Activated naive CD8-positive, alpha-beta T cell treated with anti-CD3 and anti-CD28 coated beads, Interleukin-2, amount 10 ng/mL, durations not matched to agents 7 days and 5 days (primary cell): ENCODE measurements around the gene APBB3. TPM values are rescaled to one million over a fixed set of nuclear protein-coding genes. Genes with fewer than 3 reads are reported as not detected.
A peak's percentile ranks its signal among the peaks of the same experiment; 100 is the strongest.
"Not testable (repeated sequence)": the region's sequence is repeated elsewhere in the genome, so short reads cannot be mapped to it uniquely, and the experiment has no call there.

Source experiments
- ATAC-seq: fragments of 150-1000 bp; cut with Tn5 transposase; one replicate; pipeline ENCODE4 v1.10.0; 2021; ENCODE audit warnings: low read depth, moderate library complexity
- POLR2A ChIA-PET: fragments of 350-600 bp; sonication (Branson Sonifier 250); formaldehyde crosslinking; loops from one replicate; lab custom pipeline; 2021; ENCODE audit warnings: antibody characterized with exemption; lab: Charles Lee
- DNase-seq: peaks from one replicate; pipeline ENCODE4 v3.0.0; 2021
- H3K27ac Mint-ChIP-seq: one replicate; pipeline ENCODE4 v1.8.0; 2022; ENCODE audit warnings: mild to moderate bottlenecking, mixed read lengths
- H3K27me3 Mint-ChIP-seq: one replicate; pipeline ENCODE4 v1.8.0; 2022; ENCODE audit warnings: mild to moderate bottlenecking, moderate library complexity, mixed read lengths
- H3K36me3 Mint-ChIP-seq: one replicate; pipeline ENCODE4 v1.8.0; 2021; ENCODE audit warnings: mild to moderate bottlenecking, mixed read lengths
- H3K4me1 Mint-ChIP-seq: one replicate; pipeline ENCODE4 v1.8.0; 2021; ENCODE audit warnings: mixed read lengths
- H3K4me3 Mint-ChIP-seq: one replicate; pipeline ENCODE4 v1.8.0; 2022; ENCODE audit warnings: mild to moderate bottlenecking, moderate library complexity, mixed read lengths
- H3K9me3 Mint-ChIP-seq: one replicate; pipeline ENCODE4 v1.8.0; 2021; ENCODE audit warnings: mixed read lengths
- total RNA-seq, 2 experiments: library from RNA; stranded (reverse); gene quantifications; one replicate each; pipeline ENCODE4 v1.2.3, GENCODE V29; 2021

The APBB3 gene, protein sequence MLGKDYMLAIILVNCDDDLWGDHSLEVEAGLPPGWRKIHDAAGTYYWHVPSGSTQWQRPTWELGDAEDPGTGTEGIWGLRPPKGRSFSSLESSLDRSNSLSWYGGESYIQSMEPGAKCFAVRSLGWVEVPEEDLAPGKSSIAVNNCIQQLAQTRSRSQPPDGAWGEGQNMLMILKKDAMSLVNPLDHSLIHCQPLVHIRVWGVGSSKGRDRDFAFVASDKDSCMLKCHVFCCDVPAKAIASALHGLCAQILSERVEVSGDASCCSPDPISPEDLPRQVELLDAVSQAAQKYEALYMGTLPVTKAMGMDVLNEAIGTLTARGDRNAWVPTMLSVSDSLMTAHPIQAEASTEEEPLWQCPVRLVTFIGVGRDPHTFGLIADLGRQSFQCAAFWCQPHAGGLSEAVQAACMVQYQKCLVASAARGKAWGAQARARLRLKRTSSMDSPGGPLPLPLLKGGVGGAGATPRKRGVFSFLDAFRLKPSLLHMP
- total RNA-seq: 10 to 100 TPM; 41.3 to 47.7 TPM

DNA sequence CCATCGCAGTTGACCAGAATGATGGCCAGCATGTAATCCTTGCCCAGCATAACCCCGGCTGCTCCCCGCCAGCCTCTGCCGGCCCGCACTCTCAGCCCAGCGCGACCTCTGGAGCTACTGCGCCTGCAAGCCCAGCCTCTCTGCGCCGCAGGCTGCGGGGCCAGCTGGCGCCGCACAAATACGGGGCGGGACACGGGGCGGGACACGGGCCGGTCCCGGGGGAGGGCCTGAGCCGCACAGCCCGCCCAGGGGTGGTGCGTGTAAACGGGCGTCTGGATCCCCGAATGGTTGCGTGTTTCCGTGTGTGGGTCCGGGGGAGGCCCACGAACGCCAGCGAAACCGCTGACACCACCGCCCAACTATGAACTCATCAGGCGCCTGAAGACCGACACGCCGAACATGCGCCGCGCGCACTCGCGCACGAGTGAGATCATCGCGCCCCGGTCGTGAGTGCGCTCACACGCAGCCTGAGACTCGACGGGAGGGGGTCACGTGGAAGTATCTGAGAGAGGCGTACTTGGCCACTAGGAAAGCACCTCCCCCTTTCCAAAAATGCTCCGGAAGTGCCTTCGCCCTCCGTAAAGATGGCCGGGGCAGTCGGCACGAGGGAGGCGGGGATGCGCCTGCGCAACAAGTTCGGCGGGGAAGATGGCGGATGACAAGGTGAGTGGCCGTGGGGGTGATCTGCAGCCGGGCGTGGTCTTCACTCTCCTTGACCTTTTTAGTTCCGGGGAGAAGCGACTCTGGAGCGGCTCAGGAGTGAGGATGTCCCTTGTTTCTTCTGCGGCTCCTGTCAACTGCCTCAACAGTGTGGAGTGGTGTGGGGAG lies at the start of gene APBB3, which contains the start of gene SLC35A4:
Gene APBB3 (minus strand): TSS at position 403 of the 828 bp plus-strand sequence. CDS start 353 bp downstream, at position 50.
Gene SLC35A4 (plus strand): TSS at position 633 of the 828 bp plus-strand sequence. CDS start 2,342 bp downstream, outside the sequence.
- H3K36me3 Mint-ChIP-seq: peaks cover 22% of the 10 kb centered on the region
- H3K4me1 Mint-ChIP-seq: peaks cover 39% of the 10 kb centered on the region
- DNase-seq (peak; percentile 93), ATAC-seq (peak; percentile 93)
- peak within 1 kb of the TSS; percentile 89 for H3K4me3 Mint-ChIP-seq
- no peaks in the 10 kb centered on the region for H3K9me3 Mint-ChIP-seq
- H3K27ac Mint-ChIP-seq: peak within 1 kb of the TSS; percentile 98
- H3K27me3 Mint-ChIP-seq: no peaks in the 10 kb centered on the region
- POLR2A ChIA-PET: interaction anchor here (0.9 to 2.7 kb wide), 7 partner anchors 13 to 163 kb away, joined by 3 to 23 read pairs (median 4); partner anchors contain the start of genes ANKHD1, EIF4EBP3, HARS1 and HARS2

DNA sequence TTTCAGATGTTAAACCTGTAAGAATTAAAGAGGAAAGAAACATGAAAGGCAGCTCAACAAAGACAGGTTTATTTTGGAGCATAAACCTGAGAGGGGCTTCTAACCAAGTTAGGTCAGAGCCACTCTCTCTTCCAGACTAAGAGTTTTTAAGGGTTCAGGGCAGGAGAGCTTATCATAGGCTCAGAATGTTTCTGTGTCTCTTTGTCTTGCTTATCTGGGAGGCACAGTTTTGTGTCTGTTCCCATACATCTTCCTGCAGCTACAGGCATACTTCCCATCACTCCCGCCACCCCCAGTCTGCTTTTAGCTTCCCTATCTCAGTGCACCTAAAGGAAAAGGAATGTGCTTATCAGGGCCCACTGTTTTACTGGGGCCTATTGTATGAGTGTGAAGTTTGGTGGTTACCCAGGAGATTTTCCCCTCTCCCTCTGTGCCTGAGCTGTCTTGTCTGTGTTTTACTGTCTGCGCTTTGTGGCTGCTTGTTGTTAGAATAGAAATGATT lies 46.7 kb upstream of the APBB3 start:
- no peak overlapping the region for H3K4me3 Mint-ChIP-seq
- no peaks in the 10 kb centered on the region for H3K36me3 Mint-ChIP-seq
- peaks cover 23% of the 10 kb centered on the region for H3K27me3 Mint-ChIP-seq
- POLR2A ChIA-PET: no interaction called here
- ATAC-seq (no peak), DNase-seq (no peak)
- H3K27ac Mint-ChIP-seq: no peak overlapping the region
- peaks cover 16% of the 10 kb centered on the region for H3K4me1 Mint-ChIP-seq
- H3K9me3 Mint-ChIP-seq: peaks cover 2% of the 10 kb centered on the region

DNA sequence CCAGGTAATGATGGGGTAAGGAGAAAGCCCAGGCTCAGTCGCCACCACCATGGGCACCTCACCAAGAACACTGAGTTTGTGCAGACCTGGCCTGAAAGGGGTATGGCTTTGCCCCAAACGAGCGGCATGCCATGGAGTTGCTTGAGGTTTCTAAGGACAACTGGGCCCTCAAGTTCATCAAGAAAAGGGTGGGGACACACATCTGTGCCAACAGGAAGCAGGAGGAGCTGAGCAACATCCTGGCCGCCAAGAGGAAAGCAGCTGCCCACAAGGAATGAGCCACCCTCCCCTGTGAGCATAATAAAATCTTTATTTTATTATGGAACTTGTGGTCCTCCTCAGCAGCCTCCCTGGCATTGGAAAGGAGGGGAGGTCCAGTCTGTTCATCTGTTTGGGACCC lies 44.7 kb upstream of the APBB3 start:
- no peak for ATAC-seq

DNA sequence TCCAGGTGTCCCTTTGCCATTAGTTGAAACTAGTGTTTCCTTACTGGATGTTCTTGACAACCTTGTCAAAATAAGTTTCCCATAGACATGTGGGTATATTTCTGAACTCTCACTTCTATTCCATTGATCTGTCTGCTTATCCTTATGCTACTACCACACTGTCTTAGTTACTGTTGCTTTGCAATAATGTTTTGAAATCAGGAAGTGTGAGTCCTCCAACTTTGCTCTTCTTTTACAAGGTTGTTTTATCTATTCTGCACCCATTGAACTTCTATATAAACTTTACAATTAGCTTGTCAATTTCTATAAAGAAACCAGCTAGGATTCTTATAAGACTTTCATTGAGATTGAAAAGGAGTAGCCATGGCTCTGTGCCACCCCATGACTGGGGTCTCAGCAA lies 44.3 kb upstream of the APBB3 start:
- DNase-seq (no peak), ATAC-seq (no peak)
- Mint-ChIP-seq H3K4me3 (no peak overlapping the region), H3K9me3 (peaks cover 2% of the 10 kb centered on the region), H3K36me3 (no peaks in the 10 kb centered on the region), H3K27ac (no peak overlapping the region), H3K4me1 (peaks cover 16% of the 10 kb centered on the region), H3K27me3 (peaks cover 29% of the 10 kb centered on the region)
- POLR2A ChIA-PET: no interaction called here

More for the DNA sequence above, 44.7 kb upstream of the APBB3 start:
- H3K27ac Mint-ChIP-seq: no peak overlapping the region
- H3K4me3 Mint-ChIP-seq: no peak overlapping the region
- POLR2A ChIA-PET: no interaction called here
- H3K4me1 Mint-ChIP-seq: peaks cover 16% of the 10 kb centered on the region
- peaks cover 29% of the 10 kb centered on the region for H3K27me3 Mint-ChIP-seq
- no peaks in the 10 kb centered on the region for H3K36me3 Mint-ChIP-seq
- DNase-seq: no peak
- peaks cover 2% of the 10 kb centered on the region for H3K9me3 Mint-ChIP-seq

DNA sequence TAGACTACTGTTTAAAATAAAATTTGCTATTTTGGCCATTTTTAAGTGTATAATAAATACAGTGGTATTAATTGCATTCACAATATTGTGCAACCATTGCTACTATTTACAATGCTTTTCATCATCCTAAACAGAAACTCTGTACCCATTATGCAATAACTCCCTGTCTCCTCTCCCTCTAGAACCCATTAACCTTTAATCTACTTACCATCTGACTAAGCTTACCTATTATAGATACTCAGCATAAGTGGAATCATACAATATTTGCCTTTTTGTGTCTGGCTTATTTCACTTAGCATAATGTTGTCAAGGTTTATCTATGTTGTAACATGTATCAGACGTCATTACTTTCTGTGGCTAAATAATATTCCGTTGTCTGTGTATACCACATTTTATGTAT lies 42.6 kb upstream of the APBB3 start:
- peaks cover 12% of the 10 kb centered on the region for H3K4me1 Mint-ChIP-seq
- no peaks in the 10 kb centered on the region for H3K36me3 Mint-ChIP-seq
- H3K9me3 Mint-ChIP-seq: no peaks in the 10 kb centered on the region
- DNase-seq (no peak), ATAC-seq (no peak)
- H3K27ac Mint-ChIP-seq: no peak overlapping the region
- H3K4me3 Mint-ChIP-seq: no peak overlapping the region
- peaks cover 25% of the 10 kb centered on the region for H3K27me3 Mint-ChIP-seq
- POLR2A ChIA-PET: no interaction called here

DNA sequence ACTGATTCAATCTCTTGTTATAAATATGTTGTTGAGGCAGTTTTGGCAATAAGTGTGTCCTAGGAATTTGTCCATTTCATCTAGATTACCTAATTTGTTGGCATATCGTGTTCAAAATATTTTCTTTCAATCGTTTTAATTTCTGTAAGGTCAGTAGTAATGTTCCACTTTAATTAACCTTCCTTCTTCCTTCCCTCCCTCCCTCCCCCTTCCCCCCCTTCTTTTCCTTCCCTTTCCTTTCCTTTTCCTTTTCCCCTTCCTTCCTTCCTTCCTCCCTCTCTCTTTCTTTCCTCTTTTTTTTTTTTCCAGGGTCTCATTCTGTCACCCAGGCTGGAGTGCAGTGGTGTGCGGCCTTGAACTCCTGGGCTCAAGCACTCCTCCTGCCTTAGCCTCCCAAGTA lies 41.5 kb upstream of the APBB3 start:
- Mint-ChIP-seq H3K27ac (no peak overlapping the region), H3K9me3 (no peaks in the 10 kb centered on the region), H3K4me3 (no peak overlapping the region), H3K4me1 (peaks cover 4% of the 10 kb centered on the region), H3K27me3 (peaks cover 25% of the 10 kb centered on the region), H3K36me3 (no peaks in the 10 kb centered on the region)
- ATAC-seq (no peak), DNase-seq (no peak)
- POLR2A ChIA-PET: no interaction called here

DNA sequence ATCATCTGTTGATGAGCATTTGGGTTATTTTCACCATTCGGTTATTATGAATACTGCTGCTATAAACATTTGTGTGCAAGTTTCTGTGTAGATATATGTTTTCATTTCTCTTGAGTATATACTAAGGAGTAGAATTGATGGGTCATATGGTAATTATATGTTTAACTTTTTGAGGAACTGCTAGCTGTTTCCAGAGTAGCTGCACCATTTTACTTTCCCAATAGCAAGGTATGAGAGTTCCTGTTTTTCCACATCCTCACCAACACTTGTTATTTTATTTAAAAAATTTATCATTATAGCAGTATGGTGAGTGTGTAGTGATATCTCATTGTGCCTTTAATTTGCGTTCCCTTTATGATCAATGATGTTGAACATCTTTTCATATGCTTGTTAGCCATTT lies 39.3 kb upstream of the APBB3 start:
- H3K27ac Mint-ChIP-seq: no peak overlapping the region
- DNase-seq (no peak), ATAC-seq (no peak)
- H3K27me3 Mint-ChIP-seq: peaks cover 14% of the 10 kb centered on the region
- POLR2A ChIA-PET: no interaction called here
- H3K4me1 Mint-ChIP-seq: no peaks in the 10 kb centered on the region
- H3K36me3 Mint-ChIP-seq: no peaks in the 10 kb centered on the region
- H3K9me3 Mint-ChIP-seq: no peaks in the 10 kb centered on the region
- no peak overlapping the region for H3K4me3 Mint-ChIP-seq

DNA sequence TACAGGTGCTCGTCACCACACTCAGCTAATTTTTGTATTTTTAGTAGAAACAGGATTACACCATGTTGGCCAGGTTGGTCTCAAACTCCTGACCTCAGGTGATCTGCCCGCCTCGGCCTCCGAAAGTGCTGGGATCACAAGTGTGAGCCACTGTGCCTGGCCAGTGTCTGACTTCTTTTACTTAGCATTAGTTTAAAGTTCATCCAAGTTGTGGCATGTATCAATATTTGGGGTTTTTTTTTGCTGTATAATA lies 39.0 kb upstream of the APBB3 start:
- H3K27ac Mint-ChIP-seq, ATAC-seq, POLR2A ChIA-PET, H3K4me3 Mint-ChIP-seq, H3K9me3 Mint-ChIP-seq, DNase-seq, H3K4me1 Mint-ChIP-seq, H3K36me3 Mint-ChIP-seq: not testable (repeated sequence)
- H3K27me3 Mint-ChIP-seq: peaks cover 13% of the 10 kb centered on the region

DNA sequence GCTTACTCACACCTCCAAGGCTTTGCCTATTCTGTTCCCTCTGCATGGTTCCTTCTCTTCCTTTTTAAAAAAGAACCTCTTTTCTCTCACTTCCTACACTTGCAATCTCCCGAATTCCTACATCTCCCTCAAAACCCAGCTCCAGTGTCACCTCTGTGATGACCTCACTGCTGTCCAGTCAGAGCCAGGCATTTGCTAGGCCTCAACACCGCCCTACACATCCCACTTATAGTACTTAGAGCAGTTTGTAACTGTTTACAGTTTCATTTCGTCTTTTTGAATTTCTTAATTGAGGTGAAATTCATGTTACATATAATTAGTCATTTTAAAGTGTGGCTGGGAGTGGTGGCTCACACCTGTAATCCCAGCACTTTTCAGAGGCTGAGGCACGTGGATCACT lies 37.7 kb upstream of the APBB3 start:
- Mint-ChIP-seq H3K36me3 (no peaks in the 10 kb centered on the region), H3K27me3 (peaks cover 12% of the 10 kb centered on the region), H3K4me3 (no peak overlapping the region), H3K27ac (no peak overlapping the region), H3K9me3 (no peaks in the 10 kb centered on the region), H3K4me1 (no peaks in the 10 kb centered on the region)
- POLR2A ChIA-PET: no interaction called here
- ATAC-seq (no peak), DNase-seq (no peak)

DNA sequence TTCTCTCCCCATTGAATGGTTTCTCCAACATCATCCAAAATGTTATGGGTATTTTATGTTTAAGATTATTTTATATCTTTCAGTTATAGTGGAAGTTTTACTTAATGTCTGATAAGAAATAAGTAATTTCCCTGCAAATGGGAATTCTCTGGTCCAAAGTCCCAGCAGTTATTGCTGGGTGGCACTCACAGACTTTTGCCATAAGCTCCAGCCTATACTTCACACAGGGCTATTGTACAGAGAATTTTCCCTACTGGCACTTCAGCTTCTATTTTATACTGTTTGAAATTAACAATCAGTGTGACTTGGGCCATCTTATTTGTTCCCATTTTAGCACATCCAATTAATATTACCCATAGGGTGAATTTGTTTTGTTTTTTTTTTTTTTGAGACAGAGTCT lies 35.7 kb upstream of the APBB3 start:
- Mint-ChIP-seq H3K27me3 (peaks cover 10% of the 10 kb centered on the region), H3K36me3 (no peaks in the 10 kb centered on the region), H3K4me1 (no peaks in the 10 kb centered on the region), H3K4me3 (no peak overlapping the region), H3K9me3 (no peaks in the 10 kb centered on the region), H3K27ac (no peak overlapping the region)
- DNase-seq: no peak
- no peak for ATAC-seq
- POLR2A ChIA-PET: no interaction called here

DNA sequence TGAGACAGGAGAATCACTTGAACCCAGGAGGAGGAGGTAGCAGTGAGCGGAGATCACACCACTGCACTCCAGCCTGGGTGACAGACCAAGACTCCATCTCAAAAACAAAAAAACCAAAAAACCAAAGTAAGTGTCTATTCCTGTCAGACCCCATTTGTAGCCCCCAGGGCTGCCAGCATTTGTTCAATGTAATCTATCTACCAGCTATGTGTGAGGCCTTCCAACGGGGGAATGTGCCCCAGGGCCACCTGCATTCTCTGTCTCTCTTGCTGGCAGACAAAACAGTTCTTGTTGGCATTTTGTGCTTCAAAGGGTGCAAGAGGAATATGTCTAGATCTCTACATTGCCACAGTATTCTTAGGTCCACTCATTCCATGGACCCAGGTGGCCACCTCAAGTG lies 34.4 kb upstream of the APBB3 start:
- no peaks in the 10 kb centered on the region for H3K9me3 Mint-ChIP-seq
- H3K4me3 Mint-ChIP-seq: no peak overlapping the region
- H3K27ac Mint-ChIP-seq: no peak overlapping the region
- no peaks in the 10 kb centered on the region for H3K4me1 Mint-ChIP-seq
- no peak for DNase-seq
- POLR2A ChIA-PET: no interaction called here
- H3K36me3 Mint-ChIP-seq: no peaks in the 10 kb centered on the region
- peaks cover 5% of the 10 kb centered on the region for H3K27me3 Mint-ChIP-seq
- ATAC-seq: no peak

DNA sequence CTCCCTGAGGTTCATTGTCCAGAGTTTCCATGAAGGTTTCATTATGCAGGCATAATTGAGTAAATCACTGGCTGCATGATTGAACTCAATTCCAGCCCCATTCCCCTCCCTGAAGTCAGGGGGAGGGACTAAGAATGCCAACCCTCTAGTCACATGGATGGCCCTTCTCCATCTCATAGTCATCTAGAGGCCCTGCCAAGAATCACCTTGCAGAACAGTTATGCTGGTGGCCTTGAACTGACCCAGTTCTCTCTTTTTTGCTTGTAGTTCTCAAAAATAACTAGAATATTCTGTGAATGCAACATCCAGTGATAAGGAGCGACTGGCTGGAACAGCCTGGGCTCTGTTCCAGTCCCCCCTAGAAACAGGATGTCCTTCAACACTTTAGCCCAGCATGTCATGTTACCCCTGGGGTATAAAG lies 31.9 kb upstream of the APBB3 start:
- Mint-ChIP-seq H3K27ac (no peak overlapping the region), H3K27me3 (peaks cover 5% of the 10 kb centered on the region), H3K9me3 (no peaks in the 10 kb centered on the region), H3K4me3 (no peak overlapping the region), H3K4me1 (no peaks in the 10 kb centered on the region), H3K36me3 (no peaks in the 10 kb centered on the region)
- DNase-seq: no peak
- no peak for ATAC-seq
- POLR2A ChIA-PET: no interaction called here

DNA sequence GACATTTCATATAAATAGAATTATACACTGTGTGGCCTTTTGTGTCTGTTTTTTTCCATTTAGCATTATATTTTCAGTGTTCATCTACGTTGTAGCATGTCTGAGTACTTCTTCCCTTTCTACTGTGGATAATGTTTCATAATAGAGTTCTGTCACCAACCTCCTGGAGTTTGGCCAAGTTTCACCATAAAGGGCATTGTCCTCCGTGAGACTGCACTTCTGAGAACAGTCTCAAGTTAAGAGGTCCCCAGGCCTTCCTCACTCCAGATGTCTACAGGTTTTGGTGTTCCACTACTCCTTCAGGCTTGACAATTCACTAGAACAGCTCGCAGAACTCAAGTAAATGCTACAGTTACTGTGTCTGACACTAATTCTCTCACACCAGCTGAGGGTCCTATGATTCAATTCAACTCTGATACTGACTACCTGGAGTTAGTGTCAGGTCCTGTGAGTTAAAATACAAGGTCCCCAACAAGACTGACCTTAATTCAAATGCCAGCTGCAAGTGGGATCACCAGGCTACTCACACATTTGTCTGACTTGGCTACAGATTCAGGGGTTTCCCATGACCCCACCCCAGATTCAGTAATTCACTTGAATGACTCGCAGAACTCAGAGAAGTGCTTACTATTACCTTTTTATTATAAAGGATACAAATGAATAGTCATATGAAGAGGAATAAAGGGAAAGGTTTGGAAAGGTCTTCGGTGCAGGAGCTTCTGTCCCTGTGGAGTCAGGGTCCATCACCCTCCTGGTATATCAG lies 31.3 kb upstream of the APBB3 start:
- no peak overlapping the region for H3K27ac Mint-ChIP-seq
- DNase-seq: no peak
- ATAC-seq: no peak
- no peaks in the 10 kb centered on the region for H3K9me3 Mint-ChIP-seq
- POLR2A ChIA-PET: no interaction called here
- peaks cover 5% of the 10 kb centered on the region for H3K27me3 Mint-ChIP-seq
- H3K4me3 Mint-ChIP-seq: no peak overlapping the region
- no peaks in the 10 kb centered on the region for H3K4me1 Mint-ChIP-seq
- H3K36me3 Mint-ChIP-seq: no peaks in the 10 kb centered on the region
